GM21447 (cell line): ENCODE results near the gene VRK1.

ENCODE experiments used
- ATAC-seq: cut with Tn5 transposase; IDR thresholded peaks from one replicate; pipeline ENCODE4 v1.9.1; 2021; ENCODE audit not compliant: unreplicated experiment

VRK1 gene

DNA sequence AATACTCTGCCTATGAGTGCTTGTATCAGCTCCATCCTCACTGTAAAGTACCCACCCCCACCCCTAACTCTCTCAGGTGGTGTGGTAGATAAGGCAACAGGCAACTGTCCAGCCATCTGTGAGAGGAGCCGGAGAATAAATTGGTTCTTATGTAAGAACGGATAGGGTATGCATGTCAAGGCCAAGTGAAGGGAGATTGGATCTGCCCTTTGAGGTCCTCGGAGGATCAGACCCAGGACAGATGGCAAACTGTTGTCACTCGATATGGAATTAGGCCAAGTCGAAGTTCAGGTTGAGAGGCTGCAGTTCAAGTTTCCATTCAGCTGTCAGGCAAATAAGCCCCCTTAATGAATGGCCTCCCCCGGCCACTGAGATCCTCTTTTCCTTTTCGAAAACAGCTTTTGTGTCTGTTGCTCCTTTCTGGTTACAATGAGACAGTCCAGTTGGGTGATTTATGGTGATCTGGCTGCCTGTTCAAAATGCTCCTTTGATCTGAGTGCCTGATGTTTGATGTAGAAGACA lies 120.3 kb downstream of the VRK1 start:
- ATAC-seq, result no peak

DNA sequence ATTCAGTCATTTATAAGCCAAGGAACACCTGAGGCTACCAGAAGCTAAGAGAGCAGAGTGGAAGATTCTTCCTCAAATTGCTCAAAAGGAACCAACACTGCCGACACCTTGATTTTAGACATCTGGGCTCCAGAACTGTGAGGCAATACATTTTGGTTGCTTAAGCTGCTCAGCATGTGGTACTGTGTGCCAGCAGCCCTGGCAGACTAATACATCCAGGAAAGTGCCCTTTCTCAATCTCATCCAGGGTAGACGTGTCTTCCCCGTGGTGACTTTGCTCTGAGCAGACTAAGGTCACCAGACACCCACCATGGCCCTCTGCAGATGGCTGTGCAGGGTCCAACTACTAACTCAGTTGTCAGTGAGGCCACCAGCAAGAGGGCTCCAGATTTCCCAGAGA lies 122.8 kb downstream of the VRK1 start:
- no peak for ATAC-seq

DNA sequence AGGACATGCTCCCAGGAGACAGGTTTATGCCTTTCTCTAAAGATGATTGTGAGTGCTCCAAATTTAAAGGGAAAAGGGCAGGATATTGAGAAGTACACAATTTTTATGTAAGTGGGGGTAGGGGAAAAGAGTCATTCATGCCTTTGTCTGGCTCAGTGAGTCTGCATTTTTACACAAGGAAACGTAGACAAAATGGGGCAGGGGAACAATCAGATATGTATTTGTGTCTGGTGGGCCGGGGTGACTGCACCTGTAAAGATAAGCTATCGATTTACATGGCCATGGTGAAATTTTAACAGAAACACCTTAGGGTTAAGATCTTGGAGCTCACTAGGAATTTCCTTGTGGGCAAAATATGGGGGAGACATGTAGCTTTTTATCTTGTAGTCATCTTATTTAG lies 123.6 kb downstream of the VRK1 start:
- ATAC-seq, result no peak

DNA sequence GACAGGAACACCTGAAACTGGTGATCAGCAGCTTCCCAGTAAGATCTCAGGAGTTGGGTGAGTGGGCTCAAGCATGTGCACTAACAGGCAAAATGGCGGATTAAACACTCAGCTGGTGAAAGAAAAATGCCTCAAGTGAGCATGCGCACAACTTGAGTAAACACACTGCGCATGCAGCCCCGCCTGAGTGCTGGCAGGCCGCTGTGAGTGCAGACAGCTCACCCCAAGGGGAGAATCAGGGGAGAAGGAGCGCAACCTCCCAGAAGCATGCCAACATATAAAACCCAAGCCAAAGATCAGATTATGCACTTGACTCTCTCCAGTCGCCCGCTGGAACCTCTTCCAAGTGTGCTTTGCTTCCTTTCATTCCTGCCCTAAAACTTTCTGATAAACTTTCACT lies 125.8 kb downstream of the VRK1 start:
- ATAC-seq, result no peak

DNA sequence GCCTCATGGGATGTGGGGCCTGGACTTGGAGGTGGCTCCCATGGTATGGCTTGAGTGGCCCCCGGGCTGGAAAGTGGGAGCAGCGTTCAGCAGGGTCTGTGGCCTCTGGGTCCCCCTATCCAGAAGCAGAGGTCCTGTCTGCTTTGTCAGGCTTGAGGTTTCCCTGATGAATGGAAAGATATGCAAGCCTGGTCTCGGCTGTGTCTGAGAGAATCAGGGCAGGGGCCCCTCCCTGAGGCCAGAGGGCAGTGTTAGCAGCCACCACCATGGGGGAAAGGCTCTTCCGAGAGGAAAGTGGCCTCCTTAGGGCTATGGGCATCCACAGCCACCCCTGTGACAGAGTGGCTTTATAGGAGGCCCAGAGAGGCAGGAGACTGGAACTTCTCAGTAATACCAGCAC lies 128.2 kb downstream of the VRK1 start:
- ATAC-seq, result no peak

DNA sequence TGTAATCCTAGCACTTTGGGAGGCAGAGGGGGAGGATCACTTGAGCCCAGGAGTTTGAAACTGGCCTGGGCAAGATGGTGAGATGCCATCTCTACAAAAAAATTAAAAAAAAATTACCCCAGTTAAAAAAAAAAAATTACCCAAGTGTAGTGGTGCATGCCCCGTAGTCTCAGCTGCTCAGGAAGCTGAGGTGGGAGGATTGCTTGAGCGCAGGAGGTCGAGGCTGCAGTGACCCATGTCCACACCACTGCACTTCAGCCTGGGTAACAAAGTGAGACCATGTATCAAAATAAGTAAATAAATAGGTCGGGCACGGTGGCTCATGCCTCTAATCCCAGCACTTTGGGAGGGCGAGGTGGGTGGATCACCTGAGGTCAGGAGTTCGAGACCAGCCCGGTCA lies 128.8 kb downstream of the VRK1 start:
- ATAC-seq, result no peak

DNA sequence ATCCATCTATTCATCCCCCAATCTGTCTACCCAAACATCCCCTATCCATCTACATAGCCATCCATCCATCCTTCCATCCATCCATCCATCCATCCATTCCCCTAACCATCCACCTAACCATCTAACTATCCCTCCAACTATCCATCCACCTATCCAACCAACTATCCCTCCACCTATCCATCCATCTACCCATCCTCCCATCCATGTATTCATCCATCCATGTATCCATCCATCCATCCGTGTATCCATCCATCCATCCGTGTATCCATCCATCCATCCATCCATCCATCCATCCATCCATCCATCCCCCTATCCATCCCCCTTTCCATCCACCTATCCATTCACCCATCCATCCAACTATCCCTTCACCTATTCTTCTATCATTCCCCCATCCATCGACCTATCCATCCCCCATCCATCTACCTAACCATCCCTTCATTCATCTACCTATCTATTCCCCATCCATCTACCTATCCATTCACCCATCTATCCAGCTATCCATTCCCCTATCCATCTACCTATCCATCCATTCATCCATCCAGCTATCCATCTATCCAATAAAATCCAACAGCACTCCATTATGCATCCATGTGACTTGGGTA lies 131.7 kb downstream of the VRK1 start:
- ATAC-seq, result no peak

DNA sequence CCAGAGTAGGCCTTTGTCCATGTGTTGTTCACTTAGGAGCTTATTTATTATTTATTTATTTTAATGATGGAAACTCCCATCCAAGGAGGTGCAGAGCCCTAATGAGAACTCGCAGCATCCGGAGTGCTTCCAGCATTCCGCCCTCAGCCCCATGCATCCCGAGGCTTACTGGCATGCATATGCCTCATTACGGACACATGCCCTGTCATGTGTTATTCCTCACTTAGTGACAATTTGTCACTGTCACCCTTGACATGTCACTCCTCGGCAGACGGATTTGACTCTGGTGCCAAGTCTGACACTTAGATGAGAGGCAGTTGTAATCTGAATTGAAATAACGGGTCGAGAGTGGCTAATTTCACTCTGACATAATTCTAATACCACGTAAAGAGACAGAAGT lies 132.8 kb downstream of the VRK1 start:
- ATAC-seq, result no peak

DNA sequence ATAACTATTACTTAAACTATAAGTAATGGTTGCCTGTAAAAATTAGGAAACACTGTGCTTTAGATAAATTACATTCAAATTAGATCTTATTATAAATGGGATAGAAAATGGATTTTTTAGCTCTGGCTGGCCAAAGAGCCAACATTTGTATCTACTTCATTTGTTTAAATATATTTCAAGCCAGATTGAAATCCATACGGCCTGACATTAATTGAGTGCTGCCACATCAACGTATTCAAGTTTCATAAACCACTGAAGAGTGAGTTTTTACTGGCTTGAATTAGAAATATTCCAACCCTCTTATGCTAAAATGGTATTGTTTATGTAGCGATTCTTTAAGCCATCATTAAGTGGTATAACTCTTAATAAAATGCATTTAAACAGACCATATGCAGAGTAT lies 133.3 kb downstream of the VRK1 start:
- ATAC-seq, result no peak
